Muscle of leg (tissue), 11 donors: ENCODE measurements around the gene HMGXB4. TPM values are rescaled to one million over a fixed set of nuclear protein-coding genes. Genes with fewer than 3 reads are reported as not detected.
A peak's percentile ranks its signal among the peaks of the same experiment; 100 is the strongest.

ENCODE experiments used
- DNase-seq: peaks from one replicate; pipeline ENCODE4 v3.0.0; 2013
- H3K27ac ChIP-seq: one replicate; pipeline ENCODE4 v1.5.1; 2013; ENCODE audit warnings: mild to moderate bottlenecking, low read length, control low read depth
- H3K27me3 ChIP-seq: one replicate; pipeline ENCODE4 v1.6.1; 2013; ENCODE audit warnings: low read length; ENCODE audit not compliant: control insufficient read depth, insufficient read depth
- H3K36me3 ChIP-seq: one replicate; pipeline ENCODE4 v1.6.1; 2013; ENCODE audit warnings: low read length; ENCODE audit not compliant: control insufficient read depth, insufficient read depth
- H3K4me1 ChIP-seq: one replicate; pipeline ENCODE4 v1.6.1; 2013; ENCODE audit warnings: low read length; ENCODE audit not compliant: control insufficient read depth, insufficient read depth
- H3K4me3 ChIP-seq: one replicate; pipeline ENCODE4 v1.5.1; 2013; ENCODE audit warnings: low read length, control low read depth
- H3K9me3 ChIP-seq: replicated peaks from 2 replicates; pipeline ENCODE4 v1.6.1; 2013; ENCODE audit warnings: low read depth, low read length; ENCODE audit not compliant: control insufficient read depth
- WGBS: methylation state at CpG from one replicate; pipeline ENCODE4 v1.1.5; 2013; ENCODE audit warnings: missing lambda C conversion rate; ENCODE audit not compliant: insufficient coverage; 5-methylcytosine and 5-hydroxymethylcytosine counted together
- polyA plus RNA-seq, 8 donors: library from polyadenylated mRNA; unstranded; fragments of 120-200 nt; gene quantifications; one replicate each; pipeline versions ENCODE4 v1.2.1 to v1.2.3, GENCODE V29; 2013; ENCODE audit warnings: inconsistent platforms in 1 of 8, low replicate concordance in 1 of 8; ENCODE audit not compliant: insufficient read length in 8 of 8, insufficient read depth in 1 of 8
- total RNA-seq: library from RNA; stranded (reverse); fragments of 120-200 nt; gene quantifications from one replicate; pipeline ENCODE4 v1.2.4, GENCODE V29; 2013

HMGXB4 gene
- total and polyA plus RNA-seq, 9 donors = 8.7 to 20.3 (median 15.5) TPM

- H3K27me3 ChIP-seq = no peaks in the 10 kb centered on the region
- 92% methylated on average over 2 of the region's 4 CpGs for WGBS
- H3K27ac ChIP-seq = no peak overlapping the region
Measured at GRCh38 chr22:35250156-35250555, 7.1 kb upstream of the HMGXB4 start.

GRCh38 chr22:35253946-35254345 lies 3.3 kb upstream of the HMGXB4 start:
- no peaks in the 10 kb centered on the region for H3K36me3 ChIP-seq
- no peak overlapping the region for H3K27ac ChIP-seq
- H3K4me3 ChIP-seq = no peak overlapping the region
- H3K27me3 ChIP-seq = no peaks in the 10 kb centered on the region
- no peak for DNase-seq
- no CpG with 5 or more reads among the region's 2 CpGs for WGBS
- H3K4me1 ChIP-seq = peaks cover 5% of the 10 kb centered on the region
- H3K9me3 ChIP-seq = no peaks in the 10 kb centered on the region

More at GRCh38 chr22:35250156-35250555, 7.1 kb upstream of the HMGXB4 start:
- no peak overlapping the region for H3K4me3 ChIP-seq
- H3K4me1 ChIP-seq = no peaks in the 10 kb centered on the region
- no peaks in the 10 kb centered on the region for H3K9me3 ChIP-seq
- no peaks in the 10 kb centered on the region for H3K36me3 ChIP-seq
- DNase-seq = no peak

GRCh38 chr22:35257002-35257320 lies 332 bp upstream of the HMGXB4 start:
- peak overlapping the region; percentile 25 for H3K27ac ChIP-seq
- no peaks in the 10 kb centered on the region for H3K36me3 ChIP-seq
- H3K4me3 ChIP-seq = peak overlapping the region; percentile 82
- H3K4me1 ChIP-seq = peaks cover 5% of the 10 kb centered on the region
- no peaks in the 10 kb centered on the region for H3K27me3 ChIP-seq
- H3K9me3 ChIP-seq = no peaks in the 10 kb centered on the region
- DNase-seq = no peak
- no CpG with 5 or more reads among the region's 3 CpGs for WGBS

GRCh38 chr22:35258191-35258988 lies 1.1 kb downstream of the HMGXB4 start:
- peak overlapping the region; percentile 82 for H3K4me3 ChIP-seq
- WGBS = 17% methylated on average over 13 of the region's 23 CpGs
- H3K9me3 ChIP-seq = no peaks in the 10 kb centered on the region
- H3K27ac ChIP-seq = peak overlapping the region; percentile 91
- H3K36me3 ChIP-seq = peaks cover 9% of the 10 kb centered on the region
- peaks cover 5% of the 10 kb centered on the region for H3K4me1 ChIP-seq
- H3K27me3 ChIP-seq = no peaks in the 10 kb centered on the region
- peak; percentile 36 for DNase-seq

- Histone ChIP-seq H3K27ac (no peak overlapping the region), H3K4me1 (no peaks in the 10 kb centered on the region), H3K27me3 (no peaks in the 10 kb centered on the region), H3K4me3 (no peak overlapping the region), H3K36me3 (peaks cover 56% of the 10 kb centered on the region), H3K9me3 (no peaks in the 10 kb centered on the region)
- 100% methylated on average over 5 of the region's 7 CpGs for WGBS
- DNase-seq = no peak
Measured at GRCh38 chr22:35264986-35265385, 7.7 kb downstream of the HMGXB4 start.

- H3K36me3 ChIP-seq = peaks cover 65% of the 10 kb centered on the region
- no peaks in the 10 kb centered on the region for H3K9me3 ChIP-seq
- no peaks in the 10 kb centered on the region for H3K27me3 ChIP-seq
- DNase-seq = no peak
- H3K27ac ChIP-seq = no peak overlapping the region
- H3K4me1 ChIP-seq = no peaks in the 10 kb centered on the region
- H3K4me3 ChIP-seq = no peak overlapping the region
- WGBS = 90% methylated on average over 3 of the region's 3 CpGs
Measured at GRCh38 chr22:35266277-35266676, 9.0 kb downstream of the HMGXB4 start.

GRCh38 chr22:35269630-35270029 lies 12.3 kb downstream of the HMGXB4 start:
- Histone ChIP-seq H3K9me3 (no peaks in the 10 kb centered on the region), H3K27me3 (no peaks in the 10 kb centered on the region), H3K36me3 (peaks cover 55% of the 10 kb centered on the region), H3K4me1 (no peaks in the 10 kb centered on the region), H3K27ac (no peak overlapping the region), H3K4me3 (no peak overlapping the region)
- no peak for DNase-seq
- 93% methylated on average over 3 of the region's 3 CpGs for WGBS

- H3K36me3 ChIP-seq = peaks cover 27% of the 10 kb centered on the region
- H3K27me3 ChIP-seq = no peaks in the 10 kb centered on the region
- no peak overlapping the region for H3K4me3 ChIP-seq
- no peaks in the 10 kb centered on the region for H3K9me3 ChIP-seq
- no peak overlapping the region for H3K27ac ChIP-seq
- no peak for DNase-seq
- WGBS = 94% methylated on average over 3 of the region's 8 CpGs
- H3K4me1 ChIP-seq = no peaks in the 10 kb centered on the region
Measured at GRCh38 chr22:35274154-35274871, 17.0 kb downstream of the HMGXB4 start.

GRCh38 chr22:35275580-35275979 lies 18.3 kb downstream of the HMGXB4 start:
- no peaks in the 10 kb centered on the region for H3K9me3 ChIP-seq
- peaks cover 19% of the 10 kb centered on the region for H3K36me3 ChIP-seq
- no peak for DNase-seq
- no peak overlapping the region for H3K27ac ChIP-seq
- no peak overlapping the region for H3K4me3 ChIP-seq
- no CpG with 5 or more reads among the region's 1 CpG for WGBS
- H3K4me1 ChIP-seq = no peaks in the 10 kb centered on the region
- H3K27me3 ChIP-seq = no peaks in the 10 kb centered on the region

- H3K36me3 ChIP-seq = peaks cover 19% of the 10 kb centered on the region
- no peaks in the 10 kb centered on the region for H3K27me3 ChIP-seq
Measured at GRCh38 chr22:35276019-35276418, 18.7 kb downstream of the HMGXB4 start.

More at GRCh38 chr22:35276019-35276418, 18.7 kb downstream of the HMGXB4 start:
- WGBS = 100% methylated on average over 1 of the region's 4 CpGs
- Histone ChIP-seq H3K4me3 (no peak overlapping the region), H3K27ac (no peak overlapping the region), H3K4me1 (no peaks in the 10 kb centered on the region), H3K9me3 (no peaks in the 10 kb centered on the region)
- DNase-seq = no peak
